B cell (primary cell): ENCODE data around the gene FANCC. TPM values are rescaled to one million over a fixed set of nuclear protein-coding genes. Genes with fewer than 3 reads are reported as not detected.

Experiments
- ATAC-seq: fragments of 200-7000 bp; cut with Tn5 transposase; one replicate; pipeline ENCODE4 v1.10.0; 2021; ENCODE audit warnings: low read depth, mild to moderate bottlenecking, moderate number of reproducible peaks, moderate library complexity
- CTCF ChIA-PET: fragments of 350-600 bp; sonication (Branson Sonifier 250); formaldehyde crosslinking; loops from one replicate; lab custom pipeline; 2021; ENCODE audit warnings: antibody characterized with exemption, inconsistent platforms; lab: Charles Lee
- POLR2A ChIA-PET: fragments of 350-600 bp; sonication (Branson Sonifier 250); formaldehyde crosslinking; loops from one replicate; lab custom pipeline; 2021; ENCODE audit warnings: antibody characterized with exemption; lab: Charles Lee
- DNase-seq: peaks from one replicate; pipeline ENCODE4 v3.0.0; 2013
- H2AFZ ChIP-seq: 2 replicates; pipeline ENCODE4 v1.6.1; 2012; ENCODE audit warnings: mild to moderate bottlenecking, low read depth, low read length; ENCODE audit not compliant: insufficient read depth, poor library complexity, severe bottlenecking
- H3K27ac ChIP-seq, 2 donors: 1 replicate in 1 of 2; 2 replicates in 1 of 2; pipeline ENCODE4 v1.5.1; 2012 to 2013; ENCODE audit warnings: low read length in 2 of 2, mild to moderate bottlenecking in 2 of 2, moderate library complexity in 1 of 2
- H3K27me3 ChIP-seq, 4 experiments: fragments of 200-600 bp in 1 of 4; sonication (generic) in 1 of 4; replicated peaks in 1 of 4; 1 replicate in 2 of 4; 2 replicates in 2 of 4; pipeline versions ENCODE4 v1.6.1 to v1.7.0; 2013 to 2016; ENCODE audit warnings: low read length in 3 of 4, mild to moderate bottlenecking in 2 of 4, mixed read lengths in 1 of 4, moderate library complexity in 1 of 4; ENCODE audit not compliant: insufficient read depth in 4 of 4, control insufficient read depth in 3 of 4; ENCODE audit errors: control extremely low read depth in 1 of 4
- H3K36me3 ChIP-seq, 2 experiments: replicated peaks in 1 of 2; 1 replicate in 1 of 2; 2 replicates in 1 of 2; pipeline versions ENCODE4 v1.6.1 to v1.7.1; 2013; ENCODE audit warnings: low read length in 1 of 2; ENCODE audit not compliant: insufficient read depth in 2 of 2, control insufficient read depth in 1 of 2; ENCODE audit errors: control extremely low read depth in 1 of 2, extremely low read depth in 1 of 2
- H3K4me1 ChIP-seq, 2 donors: fragments of 200-600 bp in 1 of 2; sonication (generic) in 1 of 2; 1 replicate in 1 of 2; 2 replicates in 1 of 2; pipeline versions ENCODE4 v1.5.1 to v1.6.1; 2013 to 2017; ENCODE audit warnings: low read length in 2 of 2; ENCODE audit not compliant: control insufficient read depth in 2 of 2, insufficient read depth in 2 of 2
- H3K4me2 ChIP-seq: replicated peaks from 2 replicates; pipeline ENCODE3; 2012; ENCODE audit warnings: mild to moderate bottlenecking, low read depth, low read length; ENCODE audit not compliant: poor library complexity, severe bottlenecking
- H3K4me3 ChIP-seq, 5 experiments: fragments of 200-600 bp in 1 of 5; sonication (generic) in 1 of 5; 1 replicate in 3 of 5; 2 replicates in 2 of 5; pipeline versions ENCODE4 v1.5.1 to v1.7.0; 2011 to 2016; ENCODE audit warnings: low read length in 4 of 5, mild to moderate bottlenecking in 4 of 5, low read depth in 2 of 5, control low read depth in 1 of 5, moderate library complexity in 1 of 5; ENCODE audit not compliant: insufficient read depth in 1 of 5; ENCODE audit errors: control extremely low read depth in 1 of 5, extremely low read depth in 1 of 5
- H3K79me2 ChIP-seq: fragments of 200-600 bp; sonication (generic); one replicate; pipeline ENCODE4 v1.6.0; 2016; ENCODE audit warnings: low read length; ENCODE audit not compliant: control insufficient read depth, insufficient read depth
- H3K9ac ChIP-seq: fragments of 200-600 bp; sonication (generic); 2 replicates; pipeline ENCODE4 v1.6.1; 2017; ENCODE audit warnings: mild to moderate bottlenecking, low read length, moderate library complexity
- H3K9me3 ChIP-seq, 3 donors: one replicate each; pipeline versions ENCODE4 v1.6.1 to v1.7.1; 2013; ENCODE audit warnings: low read length in 2 of 3; ENCODE audit not compliant: control insufficient read depth in 2 of 3, insufficient read depth in 1 of 3; ENCODE audit errors: control extremely low read depth in 1 of 3
- H4K20me1 ChIP-seq: 2 replicates; pipeline ENCODE4 v1.6.0; 2012; ENCODE audit warnings: mild to moderate bottlenecking, low read length; ENCODE audit not compliant: insufficient read depth, control insufficient read depth, poor library complexity, severe bottlenecking
- H3K27ac Mint-ChIP-seq: one replicate; pipeline ENCODE4 v1.8.0; 2021; ENCODE audit warnings: mixed read lengths
- H3K27me3 Mint-ChIP-seq: one replicate; pipeline ENCODE4 v1.8.0; 2021; ENCODE audit warnings: mixed read lengths
- H3K4me1 Mint-ChIP-seq: one replicate; pipeline ENCODE4 v1.8.0; 2021; ENCODE audit warnings: mixed read lengths
- H3K4me3 Mint-ChIP-seq: one replicate; pipeline ENCODE4 v1.8.0; 2021; ENCODE audit warnings: mixed read lengths
- H3K9me3 Mint-ChIP-seq: one replicate; pipeline ENCODE4 v1.8.0; 2022; ENCODE audit warnings: mixed read lengths; ENCODE audit not compliant: insufficient read depth
- CTCF ChIP-seq: fragments of 200-600 bp; IDR thresholded peaks from one replicate; pipeline ENCODE4 v1.8.0; 2022; ENCODE audit warnings: antibody characterized with exemption, mild to moderate bottlenecking
- EZH2 ChIP-seq: IDR thresholded peaks from 2 replicates; pipeline ENCODE4 v1.6.1; 2012; ENCODE audit warnings: borderline replicate concordance, low read depth, mild to moderate bottlenecking, moderate library complexity, low read length; ENCODE audit not compliant: insufficient read depth, poor library complexity, severe bottlenecking
- WGBS: methylation state at CpG from one replicate; pipeline ENCODE4 v1.1.5; 2013; ENCODE audit warnings: missing lambda C conversion rate; ENCODE audit not compliant: insufficient coverage; 5-methylcytosine and 5-hydroxymethylcytosine counted together
- intact Hi-C: fragments of 100-400 bp; cut with micrococcal nuclease; formaldehyde crosslinking; loops from one replicate; pipeline ENCODE4 v1.10.0; 2022
- polyA plus RNA-seq: library from polyadenylated mRNA; depleted of rRNA; stranded (reverse); fragments of >200 nt; gene quantifications from 2 replicates; pipeline ENCODE4 v1.2.3, GENCODE V29; 2012
- total RNA-seq, 2 donors: library from RNA; stranded (reverse); fragments of 120-200 nt in 1 of 2; gene quantifications; 1 replicate in 1 of 2; 2 replicates in 1 of 2; pipeline versions ENCODE4 v1.2.3 to v1.2.4, GENCODE V29; 2013 to 2022

Gene FANCC
- total and polyA plus RNA-seq, 2 donors (not counting 1 experiment from before 2014, with no cell fraction given) = 1.8 to 11.1 TPM

- peaks cover 9% of the 10 kb centered on the region for H3K27me3 Mint-ChIP-seq
- no peaks in the 10 kb centered on the region for H3K36me3 ChIP-seq
- H3K4me1 ChIP-seq = no peaks in the 10 kb centered on the region
- no peaks in the 10 kb centered on the region for H4K20me1 ChIP-seq
- no peak for DNase-seq
- peaks cover 1 to 10% (median 9%) of the 10 kb centered on the region in 3 donors for H3K9me3 ChIP-seq
- WGBS = no CpG with 5 or more reads among the region's 1 CpG
- peaks cover 4% of the 10 kb centered on the region for H3K9me3 Mint-ChIP-seq
- no peak overlapping the region for H3K4me3 Mint-ChIP-seq
- peaks cover 0 to 2% (median 0%) of the 10 kb centered on the region in 4 experiments for H3K27me3 ChIP-seq
- no peaks in the 10 kb centered on the region for H3K79me2 ChIP-seq
- no peak overlapping the region for H2AFZ ChIP-seq
- H3K27ac ChIP-seq = no peak overlapping the region
- H3K27ac Mint-ChIP-seq = no peak overlapping the region
- POLR2A ChIA-PET = no interaction called here
- no peak overlapping the region for H3K4me3 ChIP-seq
- TF ChIP-seq EZH2 (no peak), CTCF (no peak)
- no peak overlapping the region for H3K4me2 ChIP-seq
- H3K4me1 Mint-ChIP-seq = no peaks in the 10 kb centered on the region
- CTCF ChIA-PET = interaction anchor here (1.1 kb wide), 1 partner anchor 9 kb away, joined by 6 read pairs; no protein-coding TSS in a partner anchor
- intact Hi-C loops = no loop called here
- no peak overlapping the region for H3K9ac ChIP-seq
- no peak for ATAC-seq
Observed at GRCh38 chr9:95327239-95327865, 9.8 kb upstream of the FANCC start.

DNA sequence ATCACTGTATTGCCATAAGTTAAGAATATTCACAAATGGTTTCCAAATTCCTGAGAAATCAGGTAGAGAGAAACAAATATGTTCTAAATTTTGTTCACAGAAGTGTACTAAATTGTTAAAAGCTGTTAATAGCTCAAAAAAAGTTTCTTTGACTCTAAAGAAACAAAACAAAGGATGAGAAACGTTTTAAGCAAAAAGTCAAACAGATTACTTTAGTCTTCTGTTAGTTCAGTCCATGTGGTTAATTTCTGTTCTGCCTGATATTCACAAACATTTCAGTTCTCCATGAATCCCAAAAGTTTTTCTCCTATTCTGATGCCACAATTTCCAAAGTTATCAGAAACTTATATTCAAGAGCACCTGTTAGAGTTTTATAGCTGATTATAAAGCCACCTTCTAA, 7.7 kb upstream of the FANCC start:
- peaks cover 4% of the 10 kb centered on the region for H3K9me3 Mint-ChIP-seq

More for the DNA sequence above, 7.7 kb upstream of the FANCC start:
- peaks cover 4% of the 10 kb centered on the region for H3K27me3 Mint-ChIP-seq
- no CpG with 5 or more reads among the region's 1 CpG for WGBS
- POLR2A ChIA-PET = no interaction called here
- H3K36me3 ChIP-seq = no peaks in the 10 kb centered on the region
- H3K27ac Mint-ChIP-seq = no peak overlapping the region
- intact Hi-C loops = no loop called here
- H3K27me3 ChIP-seq = peaks cover 0 to 2% (median 0%) of the 10 kb centered on the region in 4 experiments
- H2AFZ ChIP-seq = no peak overlapping the region
- H3K4me2 ChIP-seq = no peak overlapping the region
- TF ChIP-seq EZH2 (no peak), CTCF (no peak)
- H3K4me1 ChIP-seq = no peaks in the 10 kb centered on the region
- DNase-seq = no peak
- ATAC-seq = no peak
- no peak overlapping the region for H3K4me3 Mint-ChIP-seq
- H3K79me2 ChIP-seq = no peaks in the 10 kb centered on the region
- H3K4me1 Mint-ChIP-seq = no peaks in the 10 kb centered on the region
- peaks cover 1 to 10% (median 9%) of the 10 kb centered on the region in 3 donors for H3K9me3 ChIP-seq
- H4K20me1 ChIP-seq = no peaks in the 10 kb centered on the region
- no peak overlapping the region for H3K4me3 ChIP-seq
- H3K27ac ChIP-seq = no peak overlapping the region
- H3K9ac ChIP-seq = no peak overlapping the region
- CTCF ChIA-PET = no interaction called here
